NK-92 (cell line): ENCODE results near the gene SLC35G1.

ENCODE experiments used
- DNase-seq: peaks from one replicate; lab custom pipeline; 2025; ENCODE audit not compliant: unreplicated experiment; lab: John Stamatoyannopoulos, UW

The SLC35G1 gene, protein sequence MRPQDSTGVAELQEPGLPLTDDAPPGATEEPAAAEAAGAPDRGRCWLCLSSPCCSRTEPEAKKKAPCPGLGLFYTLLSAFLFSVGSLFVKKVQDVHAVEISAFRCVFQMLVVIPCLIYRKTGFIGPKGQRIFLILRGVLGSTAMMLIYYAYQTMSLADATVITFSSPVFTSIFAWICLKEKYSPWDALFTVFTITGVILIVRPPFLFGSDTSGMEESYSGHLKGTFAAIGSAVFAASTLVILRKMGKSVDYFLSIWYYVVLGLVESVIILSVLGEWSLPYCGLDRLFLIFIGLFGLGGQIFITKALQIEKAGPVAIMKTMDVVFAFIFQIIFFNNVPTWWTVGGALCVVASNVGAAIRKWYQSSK

DNA sequence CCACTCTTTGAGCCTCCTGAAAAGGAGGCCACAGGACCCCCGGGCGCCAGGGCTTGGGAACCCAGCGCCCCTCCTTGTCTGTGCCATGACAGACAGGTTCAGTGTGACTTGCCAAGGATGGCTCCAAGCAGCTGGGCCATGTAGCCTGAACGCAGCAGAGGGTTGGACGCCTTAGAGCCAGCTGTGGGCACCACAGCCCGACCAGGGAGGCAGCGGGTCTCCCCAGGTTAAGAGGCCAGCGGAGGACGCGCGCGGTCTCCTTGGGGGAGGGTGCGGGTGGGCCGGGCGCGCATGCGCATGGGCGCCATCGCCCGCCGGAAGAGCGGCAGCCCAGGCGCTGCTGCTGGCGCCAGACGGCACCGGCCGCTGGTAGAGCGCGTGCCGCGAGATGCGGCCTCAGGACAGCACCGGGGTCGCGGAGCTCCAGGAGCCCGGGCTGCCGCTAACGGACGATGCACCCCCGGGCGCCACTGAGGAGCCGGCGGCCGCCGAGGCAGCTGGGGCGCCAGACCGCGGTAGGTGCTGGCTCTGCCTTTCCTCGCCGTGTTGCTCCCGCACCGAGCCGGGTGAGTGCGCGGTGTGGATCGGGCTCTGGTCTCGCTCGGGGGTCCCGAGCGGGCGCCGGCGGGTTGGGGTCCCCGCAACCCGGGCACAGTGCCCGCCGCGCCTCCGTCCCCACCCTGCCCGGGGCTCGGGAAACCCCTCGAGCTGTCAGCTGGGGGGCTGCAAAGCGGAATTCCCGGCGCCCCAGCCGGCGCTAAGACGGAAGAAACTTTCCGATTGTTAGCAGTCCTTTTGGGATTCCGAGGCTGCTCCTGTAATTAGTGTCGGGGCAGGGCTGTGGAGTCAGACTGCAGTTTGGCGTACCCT, at the start of gene SLC35G1:
TSS of gene SLC35G1 (plus strand) at position 333 of the 870 bp plus-strand sequence. CDS start at position 389, 56 bp downstream.
- DNase-seq: no peak

DNA sequence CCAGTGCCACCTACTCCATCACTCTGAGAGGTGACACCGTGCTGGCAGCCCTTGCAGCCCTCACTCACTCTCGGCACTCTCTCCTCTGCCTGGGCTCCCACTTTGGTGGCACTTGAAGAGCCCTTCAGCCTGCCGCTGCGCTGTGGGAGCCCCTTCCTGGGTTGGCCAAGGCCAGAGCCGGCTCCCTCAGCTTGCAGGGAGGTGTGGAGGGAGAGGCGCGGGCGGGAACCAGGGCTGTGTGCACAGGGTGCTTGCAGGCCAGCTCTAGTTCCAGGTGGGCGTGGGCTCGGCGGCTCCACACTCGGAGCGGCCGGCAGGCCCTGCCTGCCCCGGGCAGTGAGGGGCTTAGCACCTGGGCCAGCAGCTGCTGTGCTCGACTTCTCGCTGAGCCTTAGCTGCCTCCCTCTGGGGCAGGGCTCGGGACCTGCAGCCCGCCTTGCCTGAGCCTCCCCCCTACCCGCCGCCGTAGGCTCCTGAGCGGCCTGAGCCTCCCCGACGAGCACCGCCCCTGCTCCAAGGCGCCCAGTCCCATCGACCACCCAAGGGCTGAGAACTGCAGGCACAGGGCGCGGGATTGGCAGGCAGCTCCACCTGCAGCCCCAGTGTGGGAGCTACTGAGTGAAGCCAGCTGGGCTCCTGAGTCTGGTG, 48.7 kb upstream of the SLC35G1 start:
- DNase-seq: no peak

DNA sequence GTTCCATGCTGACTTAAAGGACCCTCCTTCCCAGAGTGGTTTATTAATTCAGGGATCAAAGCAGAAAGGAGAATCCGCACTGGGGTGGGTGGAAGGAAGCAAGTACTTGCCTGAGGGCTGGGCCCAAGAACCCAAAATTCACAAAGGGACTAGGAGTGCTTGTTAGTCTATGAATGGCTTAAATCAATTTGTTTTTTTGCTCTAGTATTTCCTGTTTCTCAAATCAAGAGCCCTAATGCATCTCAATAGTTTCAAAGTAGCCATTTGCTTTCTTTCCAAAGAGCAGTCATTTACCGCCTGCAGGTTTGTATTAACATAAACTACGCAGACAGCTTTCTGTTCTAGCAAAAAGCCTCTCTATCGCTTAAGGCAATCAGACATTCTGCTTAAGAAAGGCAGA, 44.2 kb upstream of the SLC35G1 start:
- DNase-seq: no peak

DNA sequence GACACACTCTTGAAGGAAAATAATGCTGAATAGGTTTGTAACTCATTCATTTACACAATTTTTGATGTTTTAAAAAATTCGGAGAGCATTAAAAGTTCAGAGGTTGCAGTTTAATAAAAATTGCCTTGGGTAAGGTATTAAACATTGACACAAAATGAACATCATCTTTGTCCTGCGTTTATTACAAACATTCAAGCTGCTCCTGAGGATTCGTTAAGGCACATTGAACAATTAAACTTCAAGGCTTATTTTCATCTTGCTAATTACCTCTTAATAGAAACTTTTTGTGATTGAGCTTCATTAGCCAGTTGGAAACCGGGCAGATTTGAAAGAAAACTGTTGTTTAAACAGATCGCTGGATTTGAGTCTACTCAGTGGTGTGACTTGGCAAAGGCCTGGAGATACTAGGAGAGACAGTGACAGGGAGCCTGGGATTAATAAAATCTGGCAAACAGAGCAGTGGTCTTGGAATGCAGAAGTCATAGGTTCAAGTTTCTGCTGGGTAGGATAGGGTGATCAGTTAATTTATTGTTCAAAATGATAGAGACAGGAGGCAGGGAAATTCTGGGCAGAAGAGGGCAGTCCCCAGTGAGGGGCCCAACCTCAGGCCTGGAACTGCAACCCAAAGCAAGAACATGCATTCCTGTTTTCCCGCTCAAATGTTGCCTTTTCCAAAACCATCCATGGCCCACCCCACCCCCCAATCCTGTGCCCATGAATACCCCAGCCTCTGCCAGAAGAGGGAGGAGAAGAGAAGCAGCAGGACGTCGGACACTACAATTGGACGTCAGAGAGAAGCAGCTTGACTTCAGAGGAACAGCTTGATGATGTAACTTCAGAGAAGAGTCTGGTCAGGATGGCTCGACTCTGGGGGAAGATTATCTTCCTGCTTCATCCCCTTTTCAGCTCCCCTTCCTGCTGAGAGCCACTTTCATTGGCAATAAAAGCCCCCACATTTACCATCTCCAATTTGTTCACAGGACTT, 43.5 kb upstream of the SLC35G1 start:
- DNase-seq: no peak

DNA sequence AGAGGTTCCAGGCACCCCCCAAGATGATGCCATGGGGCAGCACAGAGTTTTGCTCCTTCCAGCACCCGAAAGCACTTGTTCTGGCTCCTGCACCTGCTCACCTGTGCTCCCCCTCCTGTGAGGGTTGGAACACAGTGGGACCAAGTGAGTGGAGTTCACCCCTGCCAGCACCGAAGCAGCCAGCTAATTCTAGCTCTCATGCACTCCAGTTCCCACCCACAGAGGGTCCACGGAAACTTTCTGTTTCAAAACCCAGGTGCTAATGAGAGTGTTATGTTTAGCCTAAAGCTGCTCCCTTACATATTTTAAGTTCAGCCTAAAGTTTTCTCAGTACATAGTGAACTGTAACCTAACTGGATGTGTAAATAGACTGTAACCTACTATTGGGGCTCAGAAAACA, 42.6 kb upstream of the SLC35G1 start:
- DNase-seq: no peak

DNA sequence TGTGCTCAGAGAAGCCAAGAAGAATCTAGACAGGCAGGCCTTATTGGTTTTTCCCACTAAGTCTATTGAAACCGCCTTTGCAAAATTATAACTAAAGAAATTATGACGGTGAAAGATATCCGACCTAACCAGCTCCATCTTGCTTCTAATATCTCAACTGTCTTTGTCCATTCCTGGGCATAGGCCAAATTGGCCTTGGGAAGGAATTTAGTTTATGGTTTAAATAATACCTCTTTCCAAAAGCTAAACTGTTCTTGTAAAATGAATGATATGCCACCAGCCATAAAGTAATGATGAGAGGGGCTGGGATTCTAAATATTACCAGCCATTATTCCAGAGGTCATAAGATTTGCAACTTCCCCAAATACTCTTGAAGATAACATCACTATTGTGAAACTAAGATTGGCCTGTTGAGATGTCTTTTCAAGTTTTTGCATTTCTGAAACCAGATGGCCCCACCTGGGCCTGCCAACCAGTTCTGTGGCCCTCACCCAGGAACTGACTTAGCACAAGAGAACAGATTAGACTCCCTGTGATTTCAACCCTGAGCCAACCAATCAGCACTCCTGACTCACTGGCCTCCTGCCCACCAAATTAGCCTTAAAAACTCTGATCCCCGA, 41.2 kb upstream of the SLC35G1 start:
- no peak for DNase-seq

DNA sequence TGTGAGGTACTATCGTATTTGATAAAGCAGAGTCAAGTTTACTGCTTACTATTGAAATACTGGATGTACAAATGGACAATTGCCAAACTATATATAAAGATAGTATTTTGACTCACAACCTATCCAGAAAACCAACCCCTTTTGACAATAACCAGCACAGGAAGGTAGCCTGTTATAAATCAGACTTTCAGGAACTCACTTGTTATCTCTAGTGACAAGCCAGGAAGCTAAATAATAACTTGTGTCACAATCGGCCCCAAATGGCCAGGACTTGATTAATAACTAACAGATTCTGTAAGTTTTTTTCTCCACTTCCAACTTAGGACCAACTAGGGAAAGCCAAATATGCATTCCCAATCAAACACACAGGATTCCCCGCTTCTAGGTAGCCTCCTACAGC, 38.8 kb upstream of the SLC35G1 start:
- DNase-seq: no peak

DNA sequence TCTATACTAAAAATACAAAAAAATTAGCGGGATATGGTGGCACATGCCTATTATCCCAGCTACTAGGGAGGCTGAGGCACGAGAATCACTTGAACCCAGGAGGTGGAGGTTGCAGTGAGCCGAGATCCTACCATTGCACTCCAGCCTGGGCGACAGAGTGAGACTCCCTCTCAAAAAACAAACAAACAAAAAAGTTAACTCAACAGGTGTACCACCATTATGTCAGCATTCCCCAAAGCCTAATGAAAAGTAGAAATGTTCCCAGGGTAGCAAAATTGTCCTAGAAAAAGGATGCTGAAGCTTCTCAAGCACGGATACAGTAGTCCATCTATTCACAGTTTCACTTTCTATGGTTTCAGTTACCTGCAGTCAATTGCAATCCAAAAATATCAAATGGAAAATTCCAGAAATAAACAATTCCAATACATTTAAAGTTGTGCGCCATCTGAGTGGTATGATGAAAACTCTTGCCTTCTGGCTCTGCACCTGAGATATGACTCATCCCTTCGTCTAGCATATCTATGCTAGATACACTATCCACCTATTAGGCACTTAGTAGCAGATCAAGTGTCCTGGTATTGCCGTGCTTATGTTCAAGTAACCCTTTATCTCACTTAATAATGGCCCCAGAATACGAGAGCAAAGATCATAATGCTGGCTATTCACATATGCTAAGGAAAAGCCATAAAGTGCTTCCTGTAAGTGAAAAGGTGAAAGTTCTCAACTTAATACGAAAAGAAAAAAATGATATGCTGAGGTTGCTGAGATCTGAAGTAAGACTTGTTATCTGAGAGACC, 37.2 kb upstream of the SLC35G1 start:
- no peak for DNase-seq

DNA sequence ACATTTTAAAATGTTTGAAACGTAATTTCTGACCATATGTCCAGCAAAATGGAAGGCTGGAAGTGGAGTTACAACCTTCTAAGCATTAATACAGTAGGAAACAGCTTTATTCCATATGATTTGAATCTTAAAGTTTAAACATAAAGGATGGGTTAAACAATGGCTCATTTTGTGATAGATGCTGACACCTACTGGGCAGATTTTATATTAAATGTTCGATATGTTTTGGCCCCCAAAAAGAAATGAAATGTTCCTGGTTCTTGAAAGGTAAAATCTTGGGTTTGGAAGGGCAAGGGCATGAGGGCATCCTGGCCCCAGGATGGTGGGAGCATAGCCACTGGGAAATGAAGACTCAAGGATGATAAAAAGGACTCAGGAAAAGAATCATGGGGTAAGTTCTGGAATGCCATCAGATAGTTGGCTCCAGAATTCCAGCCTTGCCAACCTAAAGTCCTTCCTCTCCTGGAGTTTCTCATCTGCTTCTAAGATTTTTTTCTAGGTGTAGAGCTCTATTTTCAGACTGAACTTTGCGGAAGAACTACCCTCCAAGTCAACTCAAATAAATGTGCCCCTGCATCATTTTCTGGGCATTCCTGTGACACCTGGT, 34.6 kb upstream of the SLC35G1 start:
- DNase-seq: no peak

DNA sequence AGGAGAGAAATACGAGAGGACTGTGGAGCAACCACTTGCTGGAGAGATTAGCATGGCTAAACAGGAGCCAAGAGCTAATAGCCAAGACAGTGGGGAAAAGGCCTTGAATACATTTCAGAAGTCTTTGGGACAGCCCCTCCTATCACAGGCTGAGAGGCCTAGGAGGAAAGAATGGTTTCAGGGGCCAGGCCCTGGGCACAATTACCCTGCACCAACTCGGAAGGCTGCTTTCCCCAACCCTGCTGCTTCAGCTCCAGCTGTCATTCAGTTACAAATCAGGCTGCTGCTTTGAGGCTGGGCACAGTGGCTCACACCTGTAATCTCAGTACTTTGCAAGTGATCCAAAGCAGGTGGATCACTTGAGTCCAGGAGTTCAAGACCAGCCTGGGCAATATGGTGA, 32.0 kb upstream of the SLC35G1 start:
- no peak for DNase-seq

DNA sequence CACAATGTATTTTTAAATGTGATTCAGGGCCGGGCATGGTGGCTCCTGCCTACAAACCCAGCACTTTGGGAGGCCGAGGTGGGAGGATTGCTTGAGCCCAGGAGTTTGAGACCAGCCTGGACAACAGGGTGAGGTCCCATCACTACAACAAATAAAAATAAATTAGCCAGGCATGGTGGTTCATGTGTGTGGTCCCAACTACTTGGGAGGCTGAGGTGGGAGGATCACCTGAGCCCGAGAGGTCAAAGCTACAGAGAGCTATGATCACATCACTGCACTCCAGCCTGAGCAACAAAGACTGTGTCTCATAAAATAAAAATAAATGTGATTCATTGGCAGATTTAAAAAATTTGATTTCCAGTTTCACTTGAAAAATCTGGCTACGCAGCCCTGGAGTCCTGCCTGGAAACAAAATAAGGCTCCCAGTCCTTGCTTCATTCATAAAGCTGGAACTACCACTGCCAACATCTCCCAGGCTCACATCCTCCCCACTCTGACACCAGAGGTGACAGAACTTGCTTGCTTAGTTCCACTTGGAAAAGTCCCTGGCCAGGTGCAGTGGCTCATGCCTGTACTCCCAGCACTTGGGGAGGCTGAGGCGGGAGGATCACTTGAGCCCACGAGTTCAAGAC, 27.9 kb upstream of the SLC35G1 start:
- DNase-seq: no peak

DNA sequence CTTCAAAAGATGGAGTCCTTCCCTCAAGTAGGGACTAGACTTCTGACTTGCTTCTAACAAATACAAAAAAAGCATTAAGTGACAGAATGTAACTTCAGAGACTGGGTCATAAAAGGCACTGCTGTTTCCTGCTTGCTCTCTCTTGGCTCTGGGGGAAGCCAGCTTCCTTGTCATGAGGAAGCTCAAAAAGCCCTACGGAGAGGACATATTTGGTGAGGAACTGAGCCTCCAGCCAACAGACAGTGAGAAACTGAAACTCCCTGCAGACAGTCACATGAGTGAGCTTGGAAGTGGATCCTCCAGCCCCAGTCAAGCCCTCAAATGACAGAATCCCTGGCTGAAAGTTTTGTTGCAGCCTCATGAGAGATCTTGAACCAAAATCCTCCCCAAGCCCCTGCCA, 26.3 kb upstream of the SLC35G1 start:
- DNase-seq: no peak

DNA sequence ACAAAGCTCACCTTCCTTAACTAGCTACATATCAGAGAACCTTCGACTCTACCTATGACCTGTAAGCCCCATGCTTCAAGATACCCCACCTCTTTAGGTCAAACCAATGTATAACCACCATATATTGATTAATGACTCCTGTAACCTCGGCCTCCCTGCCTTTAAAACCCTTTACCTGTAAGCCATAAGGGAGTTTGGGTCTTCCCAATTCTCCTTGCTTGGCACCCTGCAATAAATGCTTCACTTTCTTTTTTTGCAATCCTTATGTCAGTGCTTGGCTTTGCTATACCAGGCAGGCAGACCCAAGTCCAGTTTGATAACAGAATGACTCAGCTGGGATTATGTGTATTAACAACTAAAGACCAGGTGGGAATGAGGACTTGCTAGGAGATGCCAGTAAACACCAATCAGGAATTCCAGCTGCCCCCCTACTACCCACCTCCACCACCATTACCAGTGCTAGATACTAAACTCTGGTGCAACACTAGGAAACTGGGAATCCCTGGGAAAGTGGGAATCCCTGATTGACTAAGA, 22.0 kb upstream of the SLC35G1 start:
- no peak for DNase-seq

DNA sequence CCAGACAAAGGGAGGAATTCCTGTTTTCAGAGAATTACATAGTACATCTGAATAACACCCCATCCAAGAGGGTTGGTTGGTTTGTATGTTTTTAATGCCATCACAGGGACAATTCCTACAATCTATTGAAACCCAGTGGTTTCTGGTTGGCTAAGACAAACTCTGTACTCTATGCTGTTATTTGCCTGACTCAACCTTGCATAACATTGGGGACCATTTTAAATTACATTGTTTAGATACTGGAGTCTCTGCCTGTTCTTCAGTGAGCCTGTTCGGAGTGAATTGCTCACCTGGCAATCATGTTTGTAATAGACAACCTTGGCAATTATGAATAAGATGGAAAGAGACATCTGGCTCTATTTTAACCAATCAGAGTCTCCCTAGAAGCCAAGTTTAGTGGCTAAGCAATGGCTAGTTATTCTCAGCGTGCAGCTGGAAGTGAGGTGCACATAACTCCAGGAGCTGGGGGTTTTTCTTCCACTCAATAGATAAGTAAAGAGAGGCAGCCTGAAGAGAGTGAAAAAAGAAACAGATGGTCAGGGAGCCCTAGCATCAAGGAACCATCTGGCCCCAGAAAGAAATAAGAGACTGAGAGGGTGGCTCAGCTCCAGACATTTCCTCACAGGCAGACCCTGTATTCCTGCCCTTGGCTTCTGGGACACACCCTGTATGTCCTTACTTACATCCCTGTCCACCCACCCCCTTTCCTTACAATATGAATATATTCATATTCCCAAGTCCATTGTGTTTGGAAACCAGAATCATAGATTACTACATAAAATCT, 21.2 kb upstream of the SLC35G1 start:
- DNase-seq: no peak

DNA sequence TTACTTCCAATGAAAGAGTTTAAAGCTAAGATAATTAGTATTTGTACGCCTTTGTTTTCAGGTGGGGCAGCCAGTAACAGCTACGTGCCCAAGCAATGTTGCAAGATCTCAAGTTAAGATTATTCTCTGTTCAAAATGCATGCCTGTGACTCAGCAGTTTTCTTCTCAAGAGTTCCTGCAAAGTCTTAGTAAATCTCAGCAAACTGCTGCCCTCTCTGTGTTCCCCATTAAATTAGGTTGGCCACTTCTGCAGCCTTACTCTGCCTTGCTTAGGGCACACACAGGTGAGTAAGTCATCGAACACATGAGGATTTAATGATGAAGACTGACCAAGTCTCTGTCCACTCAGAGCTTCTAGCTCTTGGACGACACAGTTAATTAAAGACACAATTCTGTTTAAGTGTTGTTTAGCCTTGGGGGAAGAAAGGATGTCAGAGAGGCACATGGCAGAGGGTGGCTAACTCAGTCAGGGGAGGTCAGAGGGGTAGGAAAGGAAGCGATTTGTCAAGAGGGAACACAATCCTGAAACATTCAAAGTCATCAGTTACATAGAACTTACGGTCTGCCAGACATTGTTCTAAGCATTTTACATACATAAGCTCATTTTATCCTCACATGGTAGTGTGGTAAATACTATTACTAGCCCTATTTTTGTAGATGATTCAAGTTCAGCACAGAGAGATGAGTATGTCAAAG, 20.2 kb upstream of the SLC35G1 start:
- no peak for DNase-seq

DNA sequence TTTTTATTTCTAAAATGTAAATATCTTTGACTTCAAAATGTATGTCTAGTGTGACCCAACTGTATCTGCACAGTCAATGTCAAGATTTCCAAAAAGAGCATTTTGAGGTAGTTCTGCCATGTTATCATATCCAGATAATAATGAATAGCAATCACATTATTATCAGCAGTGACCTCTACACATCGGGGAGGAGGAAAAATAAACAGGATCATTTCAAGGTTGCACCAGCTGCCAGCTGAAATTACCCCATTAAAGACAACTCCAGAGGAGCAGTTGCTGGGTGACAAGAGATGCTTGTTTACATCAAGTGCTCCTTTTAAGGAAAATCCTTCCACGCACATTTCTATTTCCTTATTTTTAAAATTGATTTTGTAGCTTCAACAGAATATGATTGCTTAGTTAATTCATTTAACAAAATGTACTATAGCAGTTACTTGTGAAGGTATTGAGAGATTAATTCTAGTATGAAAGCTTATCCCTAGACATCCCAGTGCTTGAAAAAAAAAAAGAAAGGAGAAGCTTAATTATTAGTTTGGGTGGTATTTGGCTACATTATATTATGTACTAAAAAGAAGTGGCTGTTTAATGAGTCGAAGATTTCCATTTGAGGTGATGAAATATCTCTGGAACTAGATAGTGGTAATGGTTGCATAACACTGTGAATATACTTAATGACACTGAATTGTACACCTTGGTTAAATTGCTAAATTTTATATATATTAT, 19.3 kb upstream of the SLC35G1 start:
- DNase-seq: no peak
